ENCODE data around the gene RNF17.

DNA sequence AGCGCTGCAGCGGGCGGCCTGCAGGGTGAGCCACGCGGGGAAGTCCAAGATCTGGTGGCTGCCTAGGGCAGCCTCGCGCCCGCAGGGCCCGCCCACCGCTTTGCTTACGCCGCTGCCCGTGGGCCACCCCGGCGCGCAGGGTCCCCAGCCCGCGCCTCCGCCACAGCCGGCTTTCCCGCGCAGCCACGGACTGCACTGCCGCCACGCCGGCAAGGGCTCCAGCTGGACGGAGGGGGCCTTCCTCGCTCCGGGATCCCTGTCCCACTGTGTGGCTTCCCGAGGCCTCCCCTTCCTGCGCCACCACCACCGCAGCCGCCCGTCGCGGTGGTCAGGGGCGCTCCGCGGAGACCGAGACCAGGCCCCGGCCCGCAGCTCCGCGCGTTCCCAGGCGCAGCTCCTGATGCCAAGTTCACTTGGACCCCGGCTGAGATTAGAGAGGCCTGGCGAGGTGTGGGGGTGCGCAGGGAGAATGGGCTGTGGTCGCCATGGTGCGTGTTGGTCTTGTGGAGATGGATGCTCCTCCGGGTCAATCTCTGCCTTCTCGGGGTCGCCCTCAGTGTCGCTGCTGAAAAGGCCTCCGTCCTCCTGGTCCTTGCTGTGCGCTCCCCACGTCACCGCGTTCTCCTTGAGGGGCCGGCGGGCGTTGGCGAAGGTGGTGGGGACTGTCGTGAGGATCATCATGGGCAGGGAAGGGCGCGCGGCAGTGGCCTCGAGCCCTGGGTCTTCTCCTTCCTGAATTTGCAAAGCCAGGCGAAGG, 17.9 kb upstream of the RNF17 start:
- TF ChIP-seq CTCF (IDR thresholded peaks at IDR 0.05; ENCODE audit: insufficient read depth, low read length), result no peak
- no peak for TF ChIP-seq SPI1 (IDR thresholded peaks at IDR 0.05; ENCODE audit: borderline replicate concordance, low read depth)
- no peak for TF ChIP-seq POLR2AphosphoS5 (IDR thresholded peaks at IDR 0.05; ENCODE audit: low read depth)
- no peak for TF ChIP-seq REST (IDR thresholded peaks at IDR 0.05; ENCODE audit: insufficient replicate concordance, low read depth)
- TF ChIP-seq GABPA (IDR thresholded peaks at IDR 0.05; ENCODE audit: low read depth), result no peak

Data from HL-60 (cell line).